Peyer's patch (tissue), 4 donors: Measurements from ENCODE around the gene SMAD4.

Source experiments
- CTCF ChIP-seq, 6 experiments: fragments of 450-650 bp in 4 of 6; fragments of 200-600 bp in 2 of 6; sonication (generic) in 1 of 6; IDR thresholded peaks; one replicate each; pipeline ENCODE4 v1.5.1; 2017 to 2019; ENCODE audit warnings: antibody characterized with exemption in 6 of 6, mild to moderate bottlenecking in 3 of 6, moderate library complexity in 1 of 6
- POLR2A ChIP-seq, 2 donors: fragments of 450-650 bp; IDR thresholded peaks; one replicate each; pipeline ENCODE4 v1.5.1; 2017; ENCODE audit warnings: antibody characterized with exemption in 2 of 2, mild to moderate bottlenecking in 2 of 2, moderate library complexity in 2 of 2

- no peak for TF ChIP-seq POLR2A (IDR thresholded peaks at IDR 0.05)
- TF ChIP-seq CTCF (IDR thresholded peaks at IDR 0.05): no peak
Measured at GRCh38 chr18:50992351-50992762, 37.7 kb upstream of the SMAD4 start.
